M059J (cell line): ENCODE results near the gene TMEM80. TPM values are rescaled to one million over a fixed set of nuclear protein-coding genes. Genes with fewer than 3 reads are reported as not detected.
"Not testable (repeated sequence)": the region's sequence is repeated elsewhere in the genome, so short reads cannot be mapped to it uniquely, and the experiment has no call there.

Experiments
- DNase-seq: peaks from one replicate; pipeline ENCODE4 v3.0.0-alpha.2; 2012; ENCODE audit warnings: low read depth
- total RNA-seq: library from RNA; depleted of rRNA; stranded (reverse); fragments of >200 nt; shearing (Covaris generic); gene quantifications from 2 replicates; pipeline ENCODE4 v1.2.3, GENCODE V29; 2014

The TMEM80 gene
- total RNA-seq, 1 experiment from 2014 or later: 14.9 TPM

GRCh38 chr11:720642-721246, 25.1 kb downstream of the TMEM80 start:
- peak; percentile 43 for DNase-seq

DNA sequence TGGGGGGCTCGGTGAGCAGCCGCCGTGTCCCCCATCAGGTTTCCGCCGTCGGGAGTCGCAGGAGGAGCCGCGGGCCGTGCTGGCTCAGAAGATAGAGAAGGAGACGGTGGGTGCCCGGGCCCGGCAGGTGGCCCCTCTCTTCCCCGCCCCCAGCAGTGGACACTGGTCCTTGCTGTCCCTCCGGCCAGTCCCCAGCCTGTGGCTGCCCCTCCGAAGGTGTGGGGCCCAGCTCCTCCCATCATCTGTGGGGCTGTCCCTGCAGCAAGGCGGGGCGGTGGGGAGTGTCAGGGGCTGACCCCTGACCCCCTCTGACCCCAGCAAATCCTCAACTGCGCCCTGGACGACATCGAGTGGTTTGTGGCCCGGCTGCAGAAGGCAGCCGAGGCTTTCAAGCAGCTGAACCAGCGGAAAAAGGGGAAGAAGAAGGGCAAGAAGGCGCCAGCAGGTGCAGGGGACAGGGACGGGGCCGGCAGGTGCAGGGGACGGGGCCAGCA, 25.7 kb downstream of the TMEM80 start:
- DNase-seq: no peak

DNA sequence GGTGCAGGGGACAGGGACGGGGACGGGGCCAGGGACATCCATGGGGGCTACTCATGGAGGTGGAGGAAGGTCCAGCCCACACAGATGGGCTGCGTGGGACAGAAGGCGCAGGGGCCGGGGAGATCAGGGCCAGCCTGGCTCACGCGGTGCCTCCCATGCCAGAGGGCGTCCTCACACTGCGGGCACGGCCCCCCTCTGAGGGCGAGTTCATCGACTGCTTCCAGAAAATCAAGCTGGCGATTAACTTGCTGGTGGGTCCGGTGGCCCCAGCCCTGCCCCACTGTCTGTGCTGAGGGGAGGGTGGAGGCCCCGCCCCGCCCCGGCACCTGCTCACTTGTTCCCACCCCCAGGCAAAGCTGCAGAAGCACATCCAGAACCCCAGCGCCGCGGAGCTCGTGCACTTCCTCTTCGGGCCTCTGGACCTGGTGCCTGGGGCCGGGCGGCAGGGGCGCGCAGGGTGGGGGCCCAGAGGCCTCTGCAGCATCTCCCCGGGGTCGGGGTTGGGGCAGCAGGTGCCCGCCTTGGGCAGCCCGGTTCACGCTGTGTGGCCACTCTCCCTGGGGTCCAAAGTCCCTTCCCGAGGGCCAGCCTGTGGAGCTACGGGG, 26.2 kb downstream of the TMEM80 start:
- DNase-seq: no peak

DNA sequence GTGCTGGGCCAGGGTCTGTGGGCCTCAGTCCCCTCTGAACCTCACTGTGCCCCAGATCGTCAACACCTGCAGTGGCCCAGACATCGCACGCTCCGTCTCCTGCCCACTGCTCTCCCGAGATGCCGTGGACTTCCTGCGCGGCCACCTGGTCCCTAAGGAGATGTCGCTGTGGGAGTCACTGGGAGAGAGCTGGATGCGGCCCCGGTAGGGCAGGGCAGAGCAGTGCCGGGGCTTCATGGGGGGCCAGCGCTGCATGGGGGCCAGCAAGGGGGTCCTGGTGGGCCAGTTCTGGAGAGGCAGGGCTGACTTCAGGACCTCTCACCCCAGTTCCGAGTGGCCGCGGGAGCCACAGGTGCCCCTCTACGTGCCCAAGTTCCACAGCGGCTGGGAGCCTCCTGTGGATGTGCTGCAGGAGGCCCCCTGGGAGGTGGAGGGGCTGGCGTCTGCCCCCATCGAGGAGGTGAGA, 26.8 kb downstream of the TMEM80 start:
- no peak for DNase-seq

GRCh38 chr11:723120-723883, 27.7 kb downstream of the TMEM80 start:
- peak; percentile 68 for DNase-seq

- no peak for DNase-seq
Measured at GRCh38 chr11:724049-724777, 28.6 kb downstream of the TMEM80 start.

DNA sequence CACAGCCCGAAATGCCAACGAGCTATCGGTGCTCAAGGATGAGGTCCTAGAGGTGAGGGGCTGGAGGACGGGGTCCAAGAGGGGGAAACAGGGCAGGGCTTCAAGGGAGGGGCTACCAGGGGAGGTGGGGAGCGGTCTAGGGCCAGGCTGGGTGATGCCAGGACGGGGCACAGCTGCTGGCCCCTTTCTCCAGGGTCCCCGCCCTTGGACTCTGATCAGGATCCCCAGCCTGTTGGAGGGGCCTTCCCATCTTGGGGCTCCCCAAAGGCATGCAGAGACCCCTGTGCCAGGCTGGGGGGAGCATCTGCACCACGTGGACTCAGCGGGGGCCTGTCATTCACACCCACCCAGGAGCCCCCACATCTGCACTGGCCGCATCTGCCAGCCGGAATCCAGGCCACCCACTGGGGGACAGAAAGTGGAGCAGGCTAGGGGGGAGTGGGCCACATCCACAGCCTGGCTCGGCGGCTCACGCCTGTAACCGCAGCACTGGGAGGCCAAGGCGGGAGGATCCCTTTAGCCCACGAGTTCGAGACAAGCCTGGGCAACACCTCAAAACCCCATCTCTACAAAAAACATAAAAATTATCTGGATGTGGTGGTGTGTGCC, 29.3 kb downstream of the TMEM80 start:
- DNase-seq: no peak

GRCh38 chr11:725624-726202, 30.1 kb downstream of the TMEM80 start:
- DNase-seq: no peak

DNA sequence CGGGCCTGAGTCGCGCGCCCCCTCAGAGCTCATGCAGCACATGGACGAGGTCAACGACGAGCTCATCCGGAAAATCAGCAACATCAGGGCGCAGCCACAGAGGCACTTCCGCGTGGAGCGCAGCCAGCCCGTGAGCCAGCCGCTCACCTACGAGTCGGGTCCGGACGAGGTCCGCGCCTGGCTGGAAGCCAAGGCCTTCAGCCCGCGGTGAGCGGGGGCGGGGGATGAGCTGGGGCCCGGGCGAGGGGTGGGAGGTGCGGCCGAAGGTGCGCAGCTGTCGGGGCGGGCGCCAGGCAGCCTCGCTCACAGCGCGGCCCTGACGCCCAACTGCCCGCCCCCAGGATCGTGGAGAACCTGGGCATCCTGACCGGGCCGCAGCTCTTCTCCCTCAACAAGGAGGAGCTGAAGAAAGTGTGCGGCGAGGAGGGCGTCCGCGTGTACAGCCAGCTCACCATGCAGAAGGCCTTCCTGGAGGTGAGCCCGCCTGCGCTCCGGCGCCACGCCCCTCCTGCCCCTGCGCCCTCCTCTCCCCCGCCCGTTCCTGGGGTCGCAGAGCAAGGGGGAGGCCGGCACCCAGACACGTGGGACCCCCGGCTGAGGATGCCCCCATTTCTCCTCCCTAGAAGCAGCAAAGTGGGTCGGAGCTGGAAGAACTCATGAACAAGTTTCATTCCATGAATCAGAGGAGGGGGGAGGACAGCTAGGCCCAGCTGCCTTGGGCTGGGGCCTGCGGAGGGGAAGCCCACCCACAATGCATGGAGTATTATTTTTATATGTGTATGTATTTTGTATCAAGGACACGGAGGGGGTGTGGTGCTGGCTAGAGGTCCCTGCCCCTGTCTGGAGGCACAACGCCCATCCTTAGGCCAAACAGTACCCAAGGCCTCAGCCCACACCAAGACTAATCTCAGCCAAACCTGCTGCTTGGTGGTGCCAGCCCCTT, 30.9 kb downstream of the TMEM80 start:
- no peak for DNase-seq

DNA sequence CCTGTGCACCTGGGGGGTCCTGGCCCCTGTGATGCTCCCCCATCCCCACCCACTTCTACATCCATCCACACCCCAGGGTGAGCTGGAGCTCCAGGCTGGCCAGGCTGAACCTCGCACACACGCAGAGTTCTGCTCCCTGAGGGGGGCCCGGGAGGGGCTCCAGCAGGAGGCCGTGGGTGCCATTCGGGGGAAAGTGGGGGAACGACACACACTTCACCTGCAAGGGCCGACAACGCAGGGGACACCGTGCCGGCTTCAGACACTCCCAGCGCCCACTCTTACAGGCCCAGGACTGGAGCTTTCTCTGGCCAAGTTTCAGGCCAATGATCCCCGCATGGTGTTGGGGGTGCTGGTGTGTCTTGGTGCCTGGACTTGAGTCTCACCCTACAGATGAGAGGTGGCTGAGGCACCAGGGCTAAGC, 31.7 kb downstream of the TMEM80 start:
- no peak for DNase-seq

DNA sequence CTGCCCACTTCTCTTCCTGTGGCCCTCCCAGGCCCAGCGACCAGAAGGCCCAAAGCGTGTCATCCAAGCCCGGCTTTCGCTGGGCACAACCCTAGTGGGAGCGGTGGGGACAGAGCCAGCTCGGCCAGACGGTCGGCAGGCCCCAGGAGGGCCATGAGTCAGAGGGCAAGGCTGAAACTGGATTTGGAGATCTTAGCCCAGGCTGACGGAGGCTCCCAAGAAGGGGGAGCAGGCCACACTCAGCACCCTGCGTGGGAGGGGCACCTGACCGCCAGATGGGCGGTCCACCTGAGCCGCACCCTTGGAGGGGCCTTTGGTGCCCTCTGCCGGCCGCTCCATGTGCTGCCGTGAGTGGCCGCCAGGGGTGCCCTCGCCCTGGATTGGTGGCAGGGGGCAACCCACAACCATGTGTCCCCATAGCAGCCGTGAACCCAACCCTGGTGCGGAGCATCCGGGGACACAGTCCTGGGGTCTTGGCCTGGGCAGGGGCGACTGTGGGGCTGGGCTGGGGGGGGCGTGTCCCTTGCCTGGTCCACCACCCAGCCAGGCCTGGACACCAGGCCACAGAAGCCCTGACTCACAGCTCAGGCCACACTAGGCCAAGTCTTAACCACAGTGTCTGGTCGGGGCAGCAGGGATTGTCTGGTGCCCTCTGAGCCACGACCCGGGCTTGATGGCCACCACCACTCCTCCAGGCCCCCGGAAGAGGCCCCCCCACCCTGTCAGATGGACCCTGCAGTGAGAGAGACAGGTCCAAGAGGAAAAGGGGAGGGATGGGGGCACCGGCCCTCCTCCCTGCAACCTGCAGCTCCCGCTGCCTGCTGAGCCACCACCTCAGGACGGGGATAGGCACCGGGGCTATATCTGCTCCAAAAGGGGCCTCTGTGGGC, 32.5 kb downstream of the TMEM80 start:
- DNase-seq: peak; percentile 97

DNA sequence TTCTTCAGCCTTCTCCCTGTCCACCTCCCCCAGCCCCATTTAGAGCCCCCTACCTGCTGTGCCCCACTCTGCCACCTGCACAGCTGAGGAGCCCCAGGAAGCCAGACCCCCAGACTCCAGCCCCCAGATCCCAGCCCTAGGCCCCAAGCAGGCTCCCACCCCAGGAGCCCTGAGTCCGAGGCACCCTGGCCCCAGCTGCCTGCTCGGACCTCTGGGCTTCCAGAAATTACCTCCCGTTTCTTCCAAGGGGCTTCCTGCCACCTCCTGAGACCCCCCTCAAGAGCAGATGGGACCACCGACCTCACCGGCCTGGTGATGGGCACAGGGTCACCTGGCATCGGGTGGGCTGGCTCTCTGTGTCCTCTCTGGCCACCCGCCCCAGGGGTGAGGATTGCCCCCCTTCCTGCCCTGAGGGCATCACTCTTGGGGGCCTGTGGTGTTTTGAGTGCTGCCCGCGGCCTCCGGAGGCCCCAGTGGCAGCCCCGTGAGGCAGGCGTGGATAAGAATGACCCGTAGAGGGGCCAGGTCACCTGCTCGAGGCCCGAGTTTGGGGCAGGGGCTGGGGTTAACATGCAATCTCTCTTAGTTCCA, 33.4 kb downstream of the TMEM80 start:
- no peak for DNase-seq

- DNase-seq: no peak
Measured at GRCh38 chr11:729492-730074, 34.0 kb downstream of the TMEM80 start.

DNA sequence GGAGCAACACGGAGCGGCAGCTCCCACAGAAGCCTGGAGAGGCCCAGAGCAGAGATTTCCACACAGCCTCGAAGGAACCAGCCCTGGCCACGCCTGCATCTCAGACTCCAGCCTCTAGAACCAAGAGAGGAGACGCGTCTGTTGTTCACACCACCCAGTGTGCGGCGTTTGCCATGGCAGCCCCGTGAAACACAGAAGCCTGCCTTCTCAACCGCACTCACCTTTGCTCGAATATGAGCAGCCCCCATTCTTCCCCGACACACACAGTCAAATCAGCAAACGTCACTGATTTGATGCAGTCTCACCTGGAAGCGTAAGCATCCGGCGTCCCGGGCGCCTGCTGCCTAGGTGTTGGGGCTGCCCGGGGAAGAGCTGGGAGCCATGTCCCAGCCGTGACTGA, 37.5 kb downstream of the TMEM80 start:
- DNase-seq: no peak

GRCh38 chr11:734541-734940, 38.9 kb downstream of the TMEM80 start:
- DNase-seq: not testable (repeated sequence)

DNA sequence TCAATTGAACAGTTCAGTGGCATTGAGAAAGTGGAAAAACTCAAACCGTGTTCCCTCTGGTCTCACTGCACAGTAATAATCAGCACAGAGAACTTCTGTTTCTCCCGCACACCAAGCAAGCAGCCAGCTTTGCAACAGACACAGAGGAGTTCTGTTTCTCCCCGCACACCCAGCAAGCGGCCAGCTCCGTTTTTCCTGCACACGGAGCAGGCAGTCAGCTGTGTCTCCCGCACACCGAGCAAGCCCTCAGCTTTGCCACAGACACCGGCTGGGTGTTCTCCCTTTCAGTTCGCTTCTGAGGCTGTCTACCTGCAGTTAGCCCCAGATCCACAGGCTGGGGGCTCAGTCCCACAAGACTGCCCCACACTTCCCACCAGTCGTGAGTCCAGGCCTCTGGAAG, 41.8 kb downstream of the TMEM80 start:
- DNase-seq: no peak

DNA sequence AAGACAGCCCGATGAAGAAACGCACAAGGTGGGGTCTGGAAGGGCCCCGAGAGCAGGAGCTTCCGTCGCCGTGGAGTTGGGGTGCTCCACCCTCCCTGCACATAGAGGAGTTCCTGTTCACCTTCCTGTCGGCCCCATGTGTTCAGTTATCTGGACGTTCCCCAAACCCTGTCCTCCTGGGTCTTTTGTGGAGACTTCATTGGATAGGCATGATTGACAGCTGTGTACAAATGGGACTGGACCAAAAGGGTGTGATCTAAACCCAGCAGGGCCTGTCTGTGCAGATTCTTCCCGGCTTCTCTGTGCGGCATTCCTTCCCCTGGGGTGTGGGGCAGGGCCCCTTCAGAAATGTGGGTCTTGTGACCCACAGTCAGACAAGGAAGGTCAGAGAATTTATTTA, 42.3 kb downstream of the TMEM80 start:
- not testable (repeated sequence) for DNase-seq

GRCh38 chr11:742156-742546, 46.5 kb downstream of the TMEM80 start:
- no peak for DNase-seq
